Activated CD8-positive, alpha-beta T cell treated with anti-CD3 and anti-CD28 coated beads for 36 hours (primary cell): ENCODE results near the gene DHX58. TPM values are rescaled to one million over a fixed set of nuclear protein-coding genes. Genes with fewer than 3 reads are reported as not detected.
A peak's percentile ranks its signal among the peaks of the same experiment; 100 is the strongest.

Experiments
- ATAC-seq: fragments of 200-7000 bp; cut with Tn5 transposase; one replicate; pipeline ENCODE4 v1.10.0; 2021; ENCODE audit warnings: mild to moderate bottlenecking, moderate library complexity
- CTCF ChIA-PET: fragments of 350-600 bp; sonication (Branson Sonifier 250); formaldehyde crosslinking; loops from one replicate; lab custom pipeline; 2021; ENCODE audit warnings: antibody characterized with exemption; lab: Charles Lee
- POLR2A ChIA-PET: fragments of 350-600 bp; sonication (Branson Sonifier 250); formaldehyde crosslinking; loops from one replicate; lab custom pipeline; 2021; ENCODE audit warnings: antibody characterized with exemption; lab: Charles Lee
- DNase-seq: peaks from one replicate; pipeline ENCODE4 v3.0.0-alpha.2; 2020
- H3K27ac Mint-ChIP-seq: one replicate; pipeline ENCODE4 v1.8.0; 2021; ENCODE audit warnings: mild to moderate bottlenecking, mixed read lengths
- H3K27me3 Mint-ChIP-seq: one replicate; pipeline ENCODE4 v1.8.0; 2021; ENCODE audit warnings: mixed read lengths
- H3K36me3 Mint-ChIP-seq: one replicate; pipeline ENCODE4 v1.8.0; 2021; ENCODE audit warnings: low read depth, mixed read lengths
- H3K4me1 Mint-ChIP-seq: one replicate; pipeline ENCODE4 v1.8.0; 2021; ENCODE audit warnings: low read depth, mixed read lengths
- H3K4me3 Mint-ChIP-seq: one replicate; pipeline ENCODE4 v1.8.0; 2021; ENCODE audit warnings: mild to moderate bottlenecking, moderate library complexity, mixed read lengths
- H3K9me3 Mint-ChIP-seq: one replicate; pipeline ENCODE4 v1.8.0; 2021; ENCODE audit warnings: mixed read lengths
- intact Hi-C: fragments of 100-400 bp; cut with micrococcal nuclease; formaldehyde crosslinking; loops from one replicate; pipeline ENCODE4 v1.10.0; 2022
- total RNA-seq, 2 experiments: library from RNA; stranded (reverse); gene quantifications; one replicate each; pipeline ENCODE4 v1.2.3, GENCODE V29; 2021
- TF ChIP-seq, protein P1 (sequence below): fragments of 200-600 bp; IDR thresholded peaks from one replicate; pipeline ENCODE4 v1.8.0; 2022; ENCODE audit warnings: antibody characterized with exemption, mild to moderate bottlenecking

Gene DHX58
- total RNA-seq, 2 experiments from 2014 or later: 31.7 to 36.2 TPM

- CTCF ChIA-PET: interaction anchor here (1.2 to 5.6 kb wide), 2 partner anchors 9 to 38 kb away, joined by 4 to 30 read pairs; partner anchors contain the start of gene NKIRAS2
- TF ChIP-seq, protein P1, sequence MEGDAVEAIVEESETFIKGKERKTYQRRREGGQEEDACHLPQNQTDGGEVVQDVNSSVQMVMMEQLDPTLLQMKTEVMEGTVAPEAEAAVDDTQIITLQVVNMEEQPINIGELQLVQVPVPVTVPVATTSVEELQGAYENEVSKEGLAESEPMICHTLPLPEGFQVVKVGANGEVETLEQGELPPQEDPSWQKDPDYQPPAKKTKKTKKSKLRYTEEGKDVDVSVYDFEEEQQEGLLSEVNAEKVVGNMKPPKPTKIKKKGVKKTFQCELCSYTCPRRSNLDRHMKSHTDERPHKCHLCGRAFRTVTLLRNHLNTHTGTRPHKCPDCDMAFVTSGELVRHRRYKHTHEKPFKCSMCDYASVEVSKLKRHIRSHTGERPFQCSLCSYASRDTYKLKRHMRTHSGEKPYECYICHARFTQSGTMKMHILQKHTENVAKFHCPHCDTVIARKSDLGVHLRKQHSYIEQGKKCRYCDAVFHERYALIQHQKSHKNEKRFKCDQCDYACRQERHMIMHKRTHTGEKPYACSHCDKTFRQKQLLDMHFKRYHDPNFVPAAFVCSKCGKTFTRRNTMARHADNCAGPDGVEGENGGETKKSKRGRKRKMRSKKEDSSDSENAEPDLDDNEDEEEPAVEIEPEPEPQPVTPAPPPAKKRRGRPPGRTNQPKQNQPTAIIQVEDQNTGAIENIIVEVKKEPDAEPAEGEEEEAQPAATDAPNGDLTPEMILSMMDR: no peak
- no peak overlapping the region for H3K4me3 Mint-ChIP-seq
- no peak for ATAC-seq
- no peak overlapping the region for H3K27ac Mint-ChIP-seq
- peaks cover 8% of the 10 kb centered on the region for H3K27me3 Mint-ChIP-seq
- H3K9me3 Mint-ChIP-seq: no peaks in the 10 kb centered on the region
- no peaks in the 10 kb centered on the region for H3K36me3 Mint-ChIP-seq
- no peak for DNase-seq
- intact Hi-C loops: no loop called here
- peaks cover 5% of the 10 kb centered on the region for H3K4me1 Mint-ChIP-seq
- POLR2A ChIA-PET: no interaction called here
Observed at GRCh38 chr17:42058063-42058462, 54.5 kb downstream of the DHX58 start.

- CTCF ChIA-PET: interaction anchor here (0.9 to 5.6 kb wide), 3 partner anchors 10 to 125 kb away, joined by 3 to 30 read pairs (median 8); no protein-coding TSS in a partner anchor
- peak; percentile 26 for DNase-seq
- ATAC-seq: no peak
Observed at GRCh38 chr17:42056635-42057034, 55.9 kb downstream of the DHX58 start.

GRCh38 chr17:42055496-42055895 is 57.0 kb downstream of the DHX58 start:
- TF ChIP-seq, protein P1: no peak
- Mint-ChIP-seq H3K27me3 (peaks cover 22% of the 10 kb centered on the region), H3K9me3 (no peaks in the 10 kb centered on the region), H3K36me3 (no peaks in the 10 kb centered on the region), H3K27ac (no peak overlapping the region), H3K4me3 (no peak overlapping the region), H3K4me1 (peaks cover 4% of the 10 kb centered on the region)
- CTCF ChIA-PET: interaction anchor here (0.7 to 5.6 kb wide), 5 partner anchors 12 to 128 kb away, joined by 3 to 30 read pairs (median 4); no protein-coding TSS in a partner anchor
- intact Hi-C loops: no loop called here
- ATAC-seq (peak; percentile 28), DNase-seq (no peak)
- POLR2A ChIA-PET: interaction anchor here (0.9 to 1.7 kb wide), 4 partner anchors 10 to 88 kb away, joined by 3 to 4 read pairs (median 3); no protein-coding TSS in a partner anchor

More at GRCh38 chr17:42056635-42057034, 55.9 kb downstream of the DHX58 start:
- no peak overlapping the region for H3K4me3 Mint-ChIP-seq
- no peaks in the 10 kb centered on the region for H3K36me3 Mint-ChIP-seq
- H3K9me3 Mint-ChIP-seq: no peaks in the 10 kb centered on the region
- intact Hi-C loops: no loop called here
- POLR2A ChIA-PET: interaction anchor here (0.9 to 1.7 kb wide), 3 partner anchors 9 to 16 kb away, joined by 3 to 4 read pairs (median 3); no protein-coding TSS in a partner anchor
- H3K27ac Mint-ChIP-seq: no peak overlapping the region
- peaks cover 14% of the 10 kb centered on the region for H3K27me3 Mint-ChIP-seq
- peaks cover 4% of the 10 kb centered on the region for H3K4me1 Mint-ChIP-seq
- TF ChIP-seq, protein P1: no peak

DNA sequence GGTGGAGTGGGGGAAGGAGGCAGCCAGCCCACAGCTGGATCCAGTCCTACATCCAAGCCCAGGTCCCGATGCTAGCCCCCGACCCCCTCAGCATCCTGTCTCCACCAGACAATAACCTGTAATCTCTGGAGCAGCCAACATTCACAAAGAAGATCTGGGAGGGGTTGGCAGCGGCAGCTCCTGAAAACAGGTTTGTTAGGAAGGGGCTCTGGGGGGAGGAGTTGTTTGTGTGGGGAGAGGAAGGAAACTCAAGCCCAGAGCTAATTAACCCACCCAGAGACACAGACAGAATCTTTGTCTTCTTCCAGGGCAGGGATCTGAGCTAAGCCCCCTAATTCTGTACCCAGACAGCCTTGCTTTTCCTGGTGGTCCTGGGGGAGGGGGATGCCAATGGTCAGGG is 57.5 kb downstream of the DHX58 start:
- Mint-ChIP-seq H3K36me3 (no peaks in the 10 kb centered on the region), H3K4me3 (no peak overlapping the region), H3K4me1 (peaks cover 4% of the 10 kb centered on the region), H3K9me3 (no peaks in the 10 kb centered on the region), H3K27me3 (peaks cover 22% of the 10 kb centered on the region), H3K27ac (no peak overlapping the region)
- DNase-seq: no peak
- CTCF ChIA-PET: interaction anchor here (1.1 to 5.6 kb wide), 4 partner anchors 12 to 129 kb away, joined by 3 to 30 read pairs (median 6); no protein-coding TSS in a partner anchor
- POLR2A ChIA-PET: interaction anchor here (0.9 to 1.5 kb wide), 3 partner anchors 18 to 88 kb away, joined by 3 read pairs; no protein-coding TSS in a partner anchor
- ATAC-seq: no peak
- intact Hi-C loops: no loop called here
- TF ChIP-seq, protein P1: no peak
